Trophoblast cell (in vitro differentiated cells and primary cell): Measurements from ENCODE around the gene CYGB. TPM values are rescaled to one million over a fixed set of nuclear protein-coding genes. Genes with fewer than 3 reads are reported as not detected.

ENCODE experiments used
- DNase-seq, 2 donors: peaks; one replicate each; pipeline ENCODE4 v3.0.0-alpha.2; 2016
- H2AFZ ChIP-seq: 2 replicates; pipeline ENCODE4 v1.6.1; 2013; ENCODE audit warnings: low read length, moderate library complexity, mild to moderate bottlenecking; ENCODE audit not compliant: insufficient read depth, poor library complexity
- H2AK5ac ChIP-seq: 2 replicates; pipeline ENCODE4 v1.6.1; 2013; ENCODE audit warnings: mild to moderate bottlenecking, low read length
- H2BK120ac ChIP-seq: 2 replicates; pipeline ENCODE4 v1.6.1; 2013; ENCODE audit warnings: low read length, mild to moderate bottlenecking, moderate library complexity; ENCODE audit not compliant: insufficient read depth, poor library complexity
- H2BK12ac ChIP-seq: 2 replicates; pipeline ENCODE4 v1.6.1; 2013; ENCODE audit warnings: mild to moderate bottlenecking, low read length, moderate library complexity
- H2BK5ac ChIP-seq: 2 replicates; pipeline ENCODE4 v1.6.1; 2013; ENCODE audit warnings: low read length, low read depth, moderate library complexity, mild to moderate bottlenecking; ENCODE audit not compliant: poor library complexity
- H3K14ac ChIP-seq: 2 replicates; pipeline ENCODE4 v1.6.1; 2013; ENCODE audit warnings: mild to moderate bottlenecking, low read length
- H3K18ac ChIP-seq: 2 replicates; pipeline ENCODE4 v1.6.1; 2013; ENCODE audit warnings: mild to moderate bottlenecking, low read length
- H3K23ac ChIP-seq: 2 replicates; pipeline ENCODE4 v1.6.1; 2013; ENCODE audit warnings: low read length
- H3K27ac ChIP-seq: 2 replicates; pipeline ENCODE4 v1.5.1; 2013; ENCODE audit warnings: low read depth, mild to moderate bottlenecking, inconsistent platforms, low read length, moderate library complexity
- H3K27me3 ChIP-seq: 2 replicates; pipeline ENCODE4 v1.6.1; 2013; ENCODE audit warnings: inconsistent platforms, mild to moderate bottlenecking, low read length, moderate library complexity; ENCODE audit not compliant: insufficient read depth
- H3K36me3 ChIP-seq, 2 experiments: 1 replicate in 1 of 2; 2 replicates in 1 of 2; pipeline ENCODE4 v1.6.1; 2013; ENCODE audit warnings: low read length in 2 of 2, mild to moderate bottlenecking in 2 of 2, moderate library complexity in 1 of 2; ENCODE audit not compliant: insufficient read depth in 2 of 2, control insufficient read depth in 1 of 2
- H3K4ac ChIP-seq: 2 replicates; pipeline ENCODE4 v1.6.1; 2013; ENCODE audit warnings: low read depth, mild to moderate bottlenecking, low read length, moderate library complexity
- H3K4me1 ChIP-seq, 2 experiments: 1 replicate in 1 of 2; 2 replicates in 1 of 2; pipeline ENCODE4 v1.6.1; 2013; ENCODE audit warnings: low read length in 2 of 2, mild to moderate bottlenecking in 2 of 2, moderate library complexity in 1 of 2; ENCODE audit not compliant: insufficient read depth in 2 of 2, control insufficient read depth in 1 of 2
- H3K4me2 ChIP-seq: 2 replicates; pipeline ENCODE4 v1.6.1; 2013; ENCODE audit warnings: inconsistent platforms, mild to moderate bottlenecking, low read length, moderate library complexity
- H3K4me3 ChIP-seq: 2 replicates; pipeline ENCODE4 v1.5.1; 2013; ENCODE audit warnings: mild to moderate bottlenecking, low read depth, low read length, inconsistent platforms
- H3K79me1 ChIP-seq: one replicate; pipeline ENCODE4 v1.6.1; 2013; ENCODE audit warnings: low read length
- H3K79me2 ChIP-seq: 2 replicates; pipeline ENCODE4 v1.6.1; 2013; ENCODE audit warnings: low read length, mild to moderate bottlenecking; ENCODE audit not compliant: control insufficient read depth, insufficient read depth, poor library complexity
- H3K9ac ChIP-seq: 2 replicates; pipeline ENCODE4 v1.6.1; 2013; ENCODE audit warnings: mild to moderate bottlenecking, low read length
- H3K9me3 ChIP-seq: 2 replicates; pipeline ENCODE4 v1.6.1; 2013; ENCODE audit warnings: low read depth, mild to moderate bottlenecking, control low read depth, inconsistent platforms, low read length; ENCODE audit not compliant: insufficient read depth
- H4K12ac ChIP-seq: 2 replicates; pipeline ENCODE4 v1.6.1; 2013; ENCODE audit warnings: low read depth, mild to moderate bottlenecking, low read length, moderate library complexity
- H4K8ac ChIP-seq: 2 replicates; pipeline ENCODE4 v1.6.1; 2013; ENCODE audit warnings: low read depth, mild to moderate bottlenecking, low read length, moderate library complexity
- H4K91ac ChIP-seq: one replicate; pipeline ENCODE4 v1.6.1; 2013; ENCODE audit warnings: low read depth, mild to moderate bottlenecking, low read length, moderate library complexity
- WGBS: extraction: QIAGEN DNeasy Blood & Tissue Kit; methylation state at CpG from one replicate; pipeline ENCODE4 v1.1.7; 2013; ENCODE audit warnings: missing lambda C conversion rate; ENCODE audit not compliant: insufficient read length, insufficient coverage; ENCODE audit errors: extremely low coverage; 5-methylcytosine and 5-hydroxymethylcytosine counted together
- polyA plus RNA-seq: library from polyadenylated mRNA; stranded (reverse); fragments of 200-250 nt; gene quantifications from 2 replicates; pipeline ENCODE4 v1.2.3, GENCODE V29; 2013

Gene CYGB
- polyA plus RNA-seq: 5.7 and 6.8 TPM in 2 replicates

GRCh38 chr17:76537578-76538280 is at the start of gene CYGB:
TSS of gene CYGB (minus strand) at chr17:76537709. CDS start at chr17:76537542, 167 bp downstream.
- no peak within 1 kb of the TSS for H4K12ac ChIP-seq
- peaks cover 2% of the 10 kb centered on the region for H3K9me3 ChIP-seq
- no CpG with 5 or more reads among the region's 95 CpGs for WGBS
- H3K23ac ChIP-seq: no peak within 1 kb of the TSS
- no peak within 1 kb of the TSS for H3K18ac ChIP-seq
- peak within 1 kb of the TSS; percentile 62 for H3K4me2 ChIP-seq
- no peak within 1 kb of the TSS for H4K8ac ChIP-seq
- H2BK12ac ChIP-seq: no peak within 1 kb of the TSS
- no peak within 1 kb of the TSS for H2AFZ ChIP-seq
- no peaks in the 10 kb centered on the region for H3K36me3 ChIP-seq
- peaks cover 18 to 26% of the 10 kb centered on the region in 2 experiments for H3K4me1 ChIP-seq
- no peak within 1 kb of the TSS for H2BK120ac ChIP-seq
- H3K4me3 ChIP-seq: no peak within 1 kb of the TSS
- peaks cover 2% of the 10 kb centered on the region for H3K79me1 ChIP-seq
- H2AK5ac ChIP-seq: peak within 1 kb of the TSS; percentile 39
- H3K79me2 ChIP-seq: peaks cover 2% of the 10 kb centered on the region
- H2BK5ac ChIP-seq: no peak within 1 kb of the TSS
- H3K4ac ChIP-seq: no peak within 1 kb of the TSS
- H3K14ac ChIP-seq: no peak within 1 kb of the TSS
- DNase-seq: peak in 1 of 2 donors; percentile 26
- H3K27me3 ChIP-seq: peaks cover 33% of the 10 kb centered on the region
- H3K27ac ChIP-seq: no peak within 1 kb of the TSS
- H3K9ac ChIP-seq: no peak within 1 kb of the TSS
- no peak within 1 kb of the TSS for H4K91ac ChIP-seq

- peak in 1 of 2 donors; percentile 49 for DNase-seq
- Histone ChIP-seq H3K23ac (no peak overlapping the region), H2BK12ac (no peak overlapping the region), H4K8ac (no peak overlapping the region), H3K9ac (no peak overlapping the region), H3K27ac (no peak overlapping the region), H4K91ac (no peak overlapping the region), H3K14ac (no peak overlapping the region), H3K36me3 (no peaks in the 10 kb centered on the region), H2BK5ac (no peak overlapping the region), H3K79me1 (peaks cover 7% of the 10 kb centered on the region), H4K12ac (no peak overlapping the region), H2AFZ (no peak overlapping the region), H3K27me3 (peaks cover 25% of the 10 kb centered on the region), H2BK120ac (no peak overlapping the region), H3K18ac (no peak overlapping the region), H3K4ac (no peak overlapping the region), H3K4me3 (no peak overlapping the region), H2AK5ac (no peak overlapping the region), H3K4me1 (peaks cover 4 to 25% of the 10 kb centered on the region in 2 experiments), H3K79me2 (peaks cover 5% of the 10 kb centered on the region), H3K4me2 (no peak overlapping the region), H3K9me3 (peaks cover 2% of the 10 kb centered on the region)
- WGBS: no CpG with 5 or more reads among the region's 17 CpGs
Measured at GRCh38 chr17:76586741-76587487, 49.4 kb upstream of the CYGB start.

- Histone ChIP-seq H4K8ac (peak within 1 kb of the TSS; percentile 61), H3K14ac (peak within 1 kb of the TSS; percentile 72), H3K18ac (peak within 1 kb of the TSS; percentile 60), H2BK120ac (peak within 1 kb of the TSS; percentile 47), H3K4me2 (peak within 1 kb of the TSS; percentile 87), H4K12ac (peak within 1 kb of the TSS; percentile 83), H2AFZ (peak within 1 kb of the TSS; percentile 23), H3K9ac (peak within 1 kb of the TSS; percentile 49), H2AK5ac (peak within 1 kb of the TSS; percentile 42), H3K4me1 (peaks cover 4 to 25% of the 10 kb centered on the region in 2 experiments), H2BK12ac (peak within 1 kb of the TSS; percentile 41), H2BK5ac (peak within 1 kb of the TSS; percentile 50), H3K79me2 (peaks cover 5% of the 10 kb centered on the region), H3K27ac (peak within 1 kb of the TSS; percentile 7), H3K36me3 (no peaks in the 10 kb centered on the region), H3K79me1 (peaks cover 7% of the 10 kb centered on the region), H3K9me3 (peaks cover 2% of the 10 kb centered on the region), H3K4me3 (peak within 1 kb of the TSS; percentile 63), H4K91ac (peak within 1 kb of the TSS; percentile 83), H3K27me3 (peaks cover 25% of the 10 kb centered on the region), H3K23ac (no peak within 1 kb of the TSS), H3K4ac (peak within 1 kb of the TSS; percentile 34)
- DNase-seq: peak; percentile 85 to 91
- no CpG with 5 or more reads among the region's 84 CpGs for WGBS
Measured at GRCh38 chr17:76585649-76586593, 48.4 kb upstream of the CYGB start, which contains the start of gene ST6GALNAC2. TSS of gene ST6GALNAC2 (minus strand) at chr17:76585860. CDS start at chr17:76585808, 52 bp downstream.
